HG02885 (cell line): ENCODE results near the gene CALCB.
"Not testable (repeated sequence)": the region's sequence is repeated elsewhere in the genome, so short reads cannot be mapped to it uniquely, and the experiment has no call there.

Source experiments
- ATAC-seq: cut with Tn5 transposase; IDR thresholded peaks from one replicate; pipeline ENCODE4 v1.9.1; 2021; ENCODE audit warnings: mild to moderate bottlenecking; ENCODE audit not compliant: unreplicated experiment, poor library complexity

Gene CALCB

GRCh38 chr11:15073361-15074205, at the start of gene CALCB:
TSS of gene CALCB (plus strand) at chr11:15073593. CDS start at chr11:15074719, 1,126 bp downstream.
- ATAC-seq, result no peak

GRCh38 chr11:15027011-15027410, 46.4 kb upstream of the CALCB start:
- no peak for ATAC-seq

GRCh38 chr11:15027956-15028355, 45.4 kb upstream of the CALCB start:
- no peak for ATAC-seq

- ATAC-seq, result no peak
These were observed 45.0 kb upstream of the CALCB start for GRCh38 chr11:15028379-15028778.

GRCh38 chr11:15031945-15032344, 41.4 kb upstream of the CALCB start:
- not testable (repeated sequence) for ATAC-seq

- ATAC-seq, result no peak
These were observed 38.6 kb upstream of the CALCB start for GRCh38 chr11:15034687-15035267.

- no peak for ATAC-seq
These were observed 38.1 kb upstream of the CALCB start for GRCh38 chr11:15035283-15035682.

GRCh38 chr11:15038963-15039362, 34.4 kb upstream of the CALCB start:
- ATAC-seq, result no peak

GRCh38 chr11:15045209-15045608, 28.2 kb upstream of the CALCB start:
- ATAC-seq, result no peak

GRCh38 chr11:15045891-15046290, 27.5 kb upstream of the CALCB start:
- no peak for ATAC-seq

- ATAC-seq, result not testable (repeated sequence)
These were observed 26.7 kb upstream of the CALCB start for GRCh38 chr11:15046673-15047072.

- no peak for ATAC-seq
These were observed 24.8 kb upstream of the CALCB start for GRCh38 chr11:15048616-15049015.

- no peak for ATAC-seq
These were observed 20.2 kb upstream of the CALCB start for GRCh38 chr11:15053191-15053685.

GRCh38 chr11:15055620-15056356, 17.6 kb upstream of the CALCB start:
- no peak for ATAC-seq

GRCh38 chr11:15057329-15057728, 16.1 kb upstream of the CALCB start:
- ATAC-seq, result no peak

- ATAC-seq, result no peak
These were observed 14.1 kb upstream of the CALCB start for GRCh38 chr11:15059132-15059915.

- no peak for ATAC-seq
These were observed 10.8 kb upstream of the CALCB start for GRCh38 chr11:15062599-15062998.

- ATAC-seq, result not testable (repeated sequence)
These were observed 3.6 kb upstream of the CALCB start for GRCh38 chr11:15069751-15070150.

GRCh38 chr11:15071556-15072255, 1.7 kb upstream of the CALCB start:
- no peak for ATAC-seq
